H7 (cell line): ENCODE measurements around the gene RBM34. TPM values are rescaled to one million over a fixed set of nuclear protein-coding genes. Genes with fewer than 3 reads are reported as not detected.
"Not testable (repeated sequence)": the region's sequence is repeated elsewhere in the genome, so short reads cannot be mapped to it uniquely, and the experiment has no call there.

Experiments used
- DNase-seq: peaks from one replicate; pipeline ENCODE4 v3.0.0; 2012
- H3K27me3 ChIP-seq: 2 replicates; pipeline ENCODE4 v1.6.0; 2011; ENCODE audit warnings: mild to moderate bottlenecking, low read length; ENCODE audit not compliant: control insufficient read depth, insufficient read depth
- H3K36me3 ChIP-seq: replicated peaks from 2 replicates; pipeline ENCODE4 v1.5.1; 2011; ENCODE audit warnings: low read length; ENCODE audit not compliant: control insufficient read depth, insufficient read depth
- H3K4me3 ChIP-seq: 2 replicates; pipeline ENCODE4 v1.5.1; 2011; ENCODE audit warnings: low read depth, mild to moderate bottlenecking, control low read depth, low read length, moderate library complexity; ENCODE audit not compliant: insufficient read depth
- total RNA-seq: library from RNA; depleted of rRNA; stranded (reverse); fragments of >200 nt; shearing (Covaris generic); gene quantifications from 2 replicates; pipeline ENCODE4 v1.2.3, GENCODE V29; 2014; rRNA removed

Gene RBM34
- total RNA-seq: 101 and 105 TPM in 2 replicates

- H3K36me3 ChIP-seq: peaks cover 9% of the 10 kb centered on the region
- peak; percentile 94 for DNase-seq
- no peaks in the 10 kb centered on the region for H3K27me3 ChIP-seq
- peak within 1 kb of the TSS; percentile 95 for H3K4me3 ChIP-seq
Observed at GRCh38 chr1:235160957-235161684, at the start of gene RBM34. RBM34 (minus strand) TSS chr1:235161250; CDS start chr1:235161226, 24 bp downstream.

- Histone ChIP-seq H3K4me3 (no peak overlapping the region), H3K36me3 (peaks cover 3% of the 10 kb centered on the region), H3K27me3 (no peaks in the 10 kb centered on the region)
- DNase-seq: no peak
Observed at GRCh38 chr1:235207209-235207565, 46.1 kb upstream of the RBM34 start.

- Histone ChIP-seq H3K27me3 (no peaks in the 10 kb centered on the region), H3K4me3 (no peak overlapping the region), H3K36me3 (peaks cover 3% of the 10 kb centered on the region)
- DNase-seq: no peak
Observed at GRCh38 chr1:235206533-235207208, 45.6 kb upstream of the RBM34 start.

GRCh38 chr1:235205687-235206086, 44.6 kb upstream of the RBM34 start:
- DNase-seq: no peak
- no peak overlapping the region for H3K4me3 ChIP-seq
- peaks cover 3% of the 10 kb centered on the region for H3K36me3 ChIP-seq
- H3K27me3 ChIP-seq: no peaks in the 10 kb centered on the region

GRCh38 chr1:235203428-235203827, 42.4 kb upstream of the RBM34 start:
- H3K36me3 ChIP-seq: peaks cover 1% of the 10 kb centered on the region; the same call in 1 of the 2 replicates
- no peak overlapping the region for H3K4me3 ChIP-seq
- DNase-seq: no peak
- no peaks in the 10 kb centered on the region for H3K27me3 ChIP-seq

- H3K36me3 ChIP-seq, H3K4me3 ChIP-seq, DNase-seq, H3K27me3 ChIP-seq: not testable (repeated sequence)
Observed at GRCh38 chr1:235202447-235202846, 41.4 kb upstream of the RBM34 start.

GRCh38 chr1:235199441-235199840, 38.4 kb upstream of the RBM34 start:
- Histone ChIP-seq H3K27me3 (no peaks in the 10 kb centered on the region), H3K36me3 (no peaks in the 10 kb centered on the region; the same call in 1 of the 2 replicates)
- peak; percentile 61 for DNase-seq

GRCh38 chr1:235190431-235190830, 29.4 kb upstream of the RBM34 start:
- H3K27me3 ChIP-seq: no peaks in the 10 kb centered on the region
- H3K4me3 ChIP-seq: no peak overlapping the region
- no peak for DNase-seq
- H3K36me3 ChIP-seq: no peaks in the 10 kb centered on the region; the same call in none of the 2 replicates

More at GRCh38 chr1:235199441-235199840, 38.4 kb upstream of the RBM34 start:
- no peak overlapping the region for H3K4me3 ChIP-seq

- no peak overlapping the region for H3K4me3 ChIP-seq
- no peak for DNase-seq
- H3K36me3 ChIP-seq: no peaks in the 10 kb centered on the region
- no peaks in the 10 kb centered on the region for H3K27me3 ChIP-seq
Observed at GRCh38 chr1:235187316-235187715, 26.3 kb upstream of the RBM34 start.

GRCh38 chr1:235181561-235182245, 20.7 kb upstream of the RBM34 start:
- DNase-seq: no peak
- Histone ChIP-seq H3K36me3 (peaks cover 2% of the 10 kb centered on the region; the same call in 1 of the 2 replicates), H3K27me3 (no peaks in the 10 kb centered on the region), H3K4me3 (no peak overlapping the region)

- Histone ChIP-seq H3K4me3 (no peak overlapping the region), H3K36me3 (peaks cover 4% of the 10 kb centered on the region; the same call in 1 of the 2 replicates), H3K27me3 (no peaks in the 10 kb centered on the region)
- no peak for DNase-seq
Observed at GRCh38 chr1:235180916-235181460, 19.9 kb upstream of the RBM34 start.

- peak; percentile 33 for DNase-seq
- Histone ChIP-seq H3K36me3 (peaks cover 6% of the 10 kb centered on the region), H3K27me3 (no peaks in the 10 kb centered on the region), H3K4me3 (no peak overlapping the region)
Observed at GRCh38 chr1:235176486-235176885, 15.4 kb upstream of the RBM34 start.

- peaks cover 8% of the 10 kb centered on the region for H3K36me3 ChIP-seq
Observed at GRCh38 chr1:235169986-235170385, 8.9 kb upstream of the RBM34 start.

GRCh38 chr1:235168375-235168774, 7.3 kb upstream of the RBM34 start:
- Histone ChIP-seq H3K36me3 (peaks cover 8% of the 10 kb centered on the region), H3K4me3 (no peak overlapping the region), H3K27me3 (no peaks in the 10 kb centered on the region)
- no peak for DNase-seq

More at GRCh38 chr1:235169986-235170385, 8.9 kb upstream of the RBM34 start:
- H3K4me3 ChIP-seq: no peak overlapping the region
- no peaks in the 10 kb centered on the region for H3K27me3 ChIP-seq
- DNase-seq: no peak
